HCT116 (cell line): Measurements from ENCODE around the gene PTTG1IP. TPM values are rescaled to one million over a fixed set of nuclear protein-coding genes. Genes with fewer than 3 reads are reported as not detected.

Experiments used
- ATAC-seq: fragments of 200-7000 bp; cut with Tn5 transposase; 2 replicates; pipeline ENCODE4 v1.9.1; 2020; ENCODE audit warnings: mild to moderate bottlenecking, moderate library complexity
- BruUV-seq: library from RNA; stranded (reverse); fragments of 400-500 nt; replicated peaks from 2 replicates; lab custom pipeline; 2021; lab: Mats Ljungman, UMichigan
- CTCF ChIA-PET: fragments of 300-600 bp; sonication (Branson Sonifier 250); formaldehyde crosslinking; loops from one replicate; lab custom pipeline; 2021; ENCODE audit warnings: antibody characterized with exemption; lab: Charles Lee
- POLR2A ChIA-PET: fragments of 300-600, 350-600 bp; sonication (Branson Sonifier 250); formaldehyde crosslinking; loops from one replicate; lab custom pipeline; 2021; ENCODE audit warnings: antibody characterized with exemption; lab: Charles Lee
- RAD21 ChIA-PET, 2 experiments: fragments of 300-600 bp; sonication (Branson Sonifier 250); formaldehyde crosslinking; loops; one replicate each; lab custom pipeline; 2023; ENCODE audit warnings: low total read pairs in 2 of 2; ENCODE audit not compliant: uncharacterized antibody in 2 of 2, unreplicated experiment in 2 of 2, low non-redundant PET in 1 of 2; lab: Charles Lee
- DNase-seq: peaks from one replicate; pipeline ENCODE4 v3.0.0-alpha.2; 2010; ENCODE audit warnings: low read depth, low spot score
- H2AFZ ChIP-seq: fragments of 200-600 bp; shearing (Covaris generic), sonication (generic); 2 replicates; pipeline ENCODE4 v1.6.1; 2017; ENCODE audit warnings: low read depth, mixed run types, mixed read lengths, antibody characterized with exemption, low read length; ENCODE audit not compliant: poor library complexity, severe bottlenecking
- H3K27ac ChIP-seq: 2 replicates; pipeline ENCODE4 v1.5.1; 2012; ENCODE audit warnings: low read depth, low read length
- H3K27me3 ChIP-seq: fragments of 200-600 bp; sonication (generic); 2 replicates; pipeline ENCODE4 v1.6.1; 2016; ENCODE audit warnings: mixed run types, low read length, mixed read lengths; ENCODE audit not compliant: insufficient read depth
- H3K36me3 ChIP-seq, 2 experiments: fragments of 200-500 bp in 1 of 2; fragments of 200-600 bp in 1 of 2; sonication (Bioruptor generic) in 1 of 2; sonication (generic) in 1 of 2; 2 replicates each; pipeline versions ENCODE4 v1.5.1 to v1.6.1; 2014 to 2016; ENCODE audit warnings: low read length in 2 of 2, inconsistent platforms in 1 of 2, mixed read lengths in 1 of 2, mixed run types in 1 of 2; ENCODE audit not compliant: insufficient read depth in 2 of 2, control insufficient read depth in 1 of 2
- H3K4me1 ChIP-seq, 2 experiments: fragments of 200-600 bp in 1 of 2; sonication (generic) in 1 of 2; 2 replicates each; pipeline versions ENCODE4 v1.5.1 to v1.6.1; 2012 to 2017; ENCODE audit warnings: low read length in 2 of 2, inconsistent platforms in 1 of 2, mild to moderate bottlenecking in 1 of 2, mixed read lengths in 1 of 2, mixed run types in 1 of 2, moderate library complexity in 1 of 2; ENCODE audit not compliant: insufficient read depth in 2 of 2, control insufficient read depth in 1 of 2
- H3K4me2 ChIP-seq: fragments of 200-600 bp; sonication (generic); 2 replicates; pipeline ENCODE4 v1.6.1; 2017; ENCODE audit warnings: mixed run types, low read length, mixed read lengths
- H3K4me3 ChIP-seq, 2 experiments: fragments of 200-600 bp in 1 of 2; sonication (generic) in 1 of 2; replicated peaks in 1 of 2; 2 replicates each; pipeline ENCODE4 v1.5.1; 2011 to 2016; ENCODE audit warnings: low read length in 2 of 2, control low read depth in 1 of 2, low read depth in 1 of 2, mild to moderate bottlenecking in 1 of 2, mixed read lengths in 1 of 2, mixed run types in 1 of 2
- H3K79me2 ChIP-seq: fragments of 200-600 bp; sonication (generic); 2 replicates; pipeline ENCODE4 v1.6.1; 2017; ENCODE audit warnings: mild to moderate bottlenecking, mixed run types, low read length, moderate library complexity, mixed read lengths; ENCODE audit not compliant: insufficient read depth
- H3K9ac ChIP-seq: fragments of 200-600 bp; sonication (generic); 2 replicates; pipeline ENCODE4 v1.6.1; 2016; ENCODE audit warnings: low read length, mixed read lengths
- H3K9me2 ChIP-seq: fragments of 200-600 bp; sonication (generic), shearing (Covaris generic); 2 replicates; pipeline ENCODE4 v1.6.1; 2017; ENCODE audit warnings: mixed run types, mild to moderate bottlenecking, moderate library complexity; ENCODE audit not compliant: insufficient read depth
- H3K9me3 ChIP-seq, 2 experiments: fragments of 200-500 bp in 1 of 2; fragments of 200-600 bp in 1 of 2; sonication (Bioruptor generic) in 1 of 2; sonication (generic) in 1 of 2; 2 replicates each; pipeline ENCODE4 v1.6.1; 2014 to 2017; ENCODE audit warnings: low read length in 2 of 2, mixed read lengths in 2 of 2, inconsistent platforms in 1 of 2, low read depth in 1 of 2, mild to moderate bottlenecking in 1 of 2, mixed run types in 1 of 2, moderate library complexity in 1 of 2; ENCODE audit not compliant: control insufficient read depth in 1 of 2, insufficient read depth in 1 of 2
- H4K20me1 ChIP-seq: fragments of 200-600 bp; sonication (generic), shearing (Covaris generic); 2 replicates; pipeline ENCODE4 v1.6.1; 2017; ENCODE audit warnings: mixed run types, mild to moderate bottlenecking, moderate library complexity; ENCODE audit not compliant: insufficient read depth
- CBX3 ChIP-seq: IDR thresholded peaks from 2 replicates; pipeline ENCODE4 v1.6.1; 2012; ENCODE audit warnings: low read depth
- CEBPB ChIP-seq: IDR thresholded peaks from 2 replicates; pipeline ENCODE4 v1.6.1; 2012; ENCODE audit warnings: low read depth
- EZH2 ChIP-seq: fragments of 200-600 bp; sonication (generic); IDR thresholded peaks from 2 replicates; pipeline ENCODE4 v1.6.1; 2017; ENCODE audit warnings: antibody characterized with exemption, mixed run types
- POLR2AphosphoS5 ChIP-seq: IDR thresholded peaks from 2 replicates; pipeline ENCODE4 v1.6.1; 2011; ENCODE audit warnings: mild to moderate bottlenecking, low read depth, low read length, moderate library complexity
- YY1 ChIP-seq: IDR thresholded peaks from 2 replicates; pipeline ENCODE4 v1.6.1; 2011; ENCODE audit warnings: low read length, low read depth, moderate library complexity, mild to moderate bottlenecking; ENCODE audit not compliant: insufficient replicate concordance; ENCODE audit errors: extremely low read depth
- ZFX ChIP-seq: fragments of 450-650 bp; IDR thresholded peaks from 2 replicates; pipeline ENCODE4 v1.6.1; 2017
- intact Hi-C: fragments of 100-400 bp; cut with micrococcal nuclease; formaldehyde crosslinking; loops from 2 replicates; pipeline ENCODE4 v1.10.0; 2022
- total RNA-seq: library from RNA; stranded (reverse); gene quantifications from one replicate; pipeline ENCODE4 v1.2.1, GENCODE V29; 2021; ENCODE audit not compliant: unreplicated experiment
- TF ChIP-seq, protein P1 (sequence below): IDR thresholded peaks from 2 replicates; pipeline ENCODE4 v1.6.1; 2011; ENCODE audit warnings: mild to moderate bottlenecking, low read length, moderate library complexity; ENCODE audit not compliant: insufficient replicate concordance; ENCODE audit errors: extremely low read depth
- TF ChIP-seq, protein P2 (sequence below): IDR thresholded peaks from 2 replicates; pipeline ENCODE4 v1.6.1; 2012; ENCODE audit warnings: low read depth

PTTG1IP gene
- total RNA-seq, 1 experiment from 2014 or later: 83.4 TPM

DNA sequence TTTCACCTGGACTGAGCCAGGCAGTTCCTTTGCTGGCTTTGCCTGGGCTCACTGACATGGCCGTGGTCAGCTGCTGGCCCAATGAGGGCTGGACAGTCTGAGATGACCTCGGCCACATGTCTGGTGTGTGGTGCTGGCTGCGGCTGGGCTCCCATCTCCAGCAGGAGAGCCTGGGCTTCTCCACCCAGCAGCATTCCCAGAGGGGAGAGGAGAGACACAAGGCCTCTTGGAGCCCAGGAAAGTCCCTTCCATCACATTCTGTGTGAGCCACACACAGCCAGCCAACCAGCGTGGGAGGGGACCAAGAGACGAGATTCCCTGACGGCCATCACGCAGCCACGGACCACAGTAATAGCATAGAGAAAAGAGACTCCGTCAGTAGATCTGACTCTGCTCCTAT, 34.5 kb downstream of the PTTG1IP start (continued):
- TF ChIP-seq, protein P1, sequence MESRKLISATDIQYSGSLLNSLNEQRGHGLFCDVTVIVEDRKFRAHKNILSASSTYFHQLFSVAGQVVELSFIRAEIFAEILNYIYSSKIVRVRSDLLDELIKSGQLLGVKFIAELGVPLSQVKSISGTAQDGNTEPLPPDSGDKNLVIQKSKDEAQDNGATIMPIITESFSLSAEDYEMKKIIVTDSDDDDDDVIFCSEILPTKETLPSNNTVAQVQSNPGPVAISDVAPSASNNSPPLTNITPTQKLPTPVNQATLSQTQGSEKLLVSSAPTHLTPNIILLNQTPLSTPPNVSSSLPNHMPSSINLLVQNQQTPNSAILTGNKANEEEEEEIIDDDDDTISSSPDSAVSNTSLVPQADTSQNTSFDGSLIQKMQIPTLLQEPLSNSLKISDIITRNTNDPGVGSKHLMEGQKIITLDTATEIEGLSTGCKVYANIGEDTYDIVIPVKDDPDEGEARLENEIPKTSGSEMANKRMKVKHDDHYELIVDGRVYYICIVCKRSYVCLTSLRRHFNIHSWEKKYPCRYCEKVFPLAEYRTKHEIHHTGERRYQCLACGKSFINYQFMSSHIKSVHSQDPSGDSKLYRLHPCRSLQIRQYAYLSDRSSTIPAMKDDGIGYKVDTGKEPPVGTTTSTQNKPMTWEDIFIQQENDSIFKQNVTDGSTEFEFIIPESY: no peak

DNA sequence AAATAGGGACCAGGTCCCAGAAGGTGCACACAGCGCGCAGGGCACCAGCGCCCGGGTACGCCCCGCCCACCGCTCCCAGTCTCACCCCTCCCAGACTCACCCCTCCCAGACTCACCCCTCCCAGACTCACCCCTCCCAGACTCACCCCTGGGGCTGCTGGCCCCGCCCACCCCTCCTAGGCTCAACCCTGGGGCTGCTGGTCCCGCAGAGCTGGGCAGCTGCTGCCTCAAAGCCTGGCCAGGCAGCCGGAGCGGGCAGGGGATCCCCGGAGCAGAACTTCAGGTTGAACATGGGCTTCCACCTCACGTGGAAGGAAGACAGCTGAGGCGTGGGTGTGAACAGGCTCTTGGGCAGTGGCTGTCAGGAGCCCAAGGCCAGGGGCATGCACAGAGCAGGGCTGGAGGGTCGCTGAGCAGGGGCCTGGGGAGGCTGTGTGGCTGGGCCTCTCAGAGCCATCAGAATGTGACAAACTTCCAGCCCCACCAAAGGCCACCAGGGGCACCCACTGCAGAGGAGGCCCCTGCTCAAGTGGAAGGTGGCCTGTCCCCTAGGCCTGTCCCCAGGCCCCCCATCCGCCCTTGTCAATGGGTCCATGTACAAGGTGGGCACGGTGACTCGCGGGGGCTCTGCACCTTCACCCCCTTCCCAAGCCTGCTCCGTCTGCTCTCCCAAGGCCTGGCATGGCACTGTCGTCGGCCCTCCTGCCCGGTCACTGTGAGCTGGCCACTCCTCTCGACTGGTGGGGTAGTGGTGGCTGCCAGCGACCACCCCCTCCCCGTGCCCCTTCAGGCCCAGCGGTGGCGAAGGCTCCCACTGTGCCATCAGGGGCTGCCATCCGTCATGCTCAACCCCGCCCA, 35.2 kb downstream of the PTTG1IP start:
- H3K4me2 ChIP-seq: no peak overlapping the region
- H3K4me1 ChIP-seq: peaks cover 2 to 10% of the 10 kb centered on the region in 2 experiments; a peak in 1 of 4 replicates
- H3K36me3 ChIP-seq: no peaks in the 10 kb centered on the region
- H2AFZ ChIP-seq: no peak overlapping the region
- intact Hi-C loops: no loop called here
- H3K9ac ChIP-seq: no peak overlapping the region
- H3K27me3 ChIP-seq: no peaks in the 10 kb centered on the region
- DNase-seq: no peak
- POLR2A ChIA-PET: no interaction called here
- H4K20me1 ChIP-seq: no peaks in the 10 kb centered on the region
- no peak for TF ChIP-seq POLR2AphosphoS5
- no peaks in the 10 kb centered on the region for H3K79me2 ChIP-seq
- no peaks in the 10 kb centered on the region for H3K9me3 ChIP-seq
- ATAC-seq: peak; percentile 41; the same call in 1 of the 2 replicates
- no peaks in the 10 kb centered on the region for H3K9me2 ChIP-seq
- RAD21 ChIA-PET: no interaction called here
- H3K4me3 ChIP-seq: no peak overlapping the region
- BruUV-seq: no TSS peak
- CTCF ChIA-PET: no interaction called here
- H3K27ac ChIP-seq: no peak overlapping the region

DNA sequence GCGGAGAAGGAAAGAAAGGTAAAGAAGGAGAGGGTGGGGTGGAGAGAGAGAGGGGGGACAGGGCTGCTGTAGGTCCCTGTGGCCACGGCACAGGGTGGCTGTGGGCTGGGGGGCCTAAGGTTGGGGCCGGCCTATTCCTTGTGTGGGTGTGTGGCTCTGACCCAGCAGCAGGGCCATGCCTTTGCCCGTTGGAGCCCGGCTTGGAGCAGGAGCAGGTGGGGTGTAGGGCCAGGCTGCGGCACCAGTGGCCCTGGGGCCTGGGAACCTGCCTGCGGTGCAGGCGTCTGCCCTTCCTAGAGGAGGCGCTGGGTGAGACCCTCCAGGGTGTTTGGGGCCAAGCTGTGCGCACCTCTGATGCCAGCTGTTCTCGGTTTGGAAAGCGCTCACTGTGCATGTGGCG, 36.0 kb downstream of the PTTG1IP start:
- H3K36me3 ChIP-seq: no peaks in the 10 kb centered on the region
- H4K20me1 ChIP-seq: no peaks in the 10 kb centered on the region
- no peak overlapping the region for H3K4me3 ChIP-seq
- no peak overlapping the region for H3K27ac ChIP-seq
- no peaks in the 10 kb centered on the region for H3K9me2 ChIP-seq
- no peak for DNase-seq
- H3K79me2 ChIP-seq: no peaks in the 10 kb centered on the region
- ATAC-seq: peak; percentile 47; the same call in 1 of the 2 replicates
- H2AFZ ChIP-seq: no peak overlapping the region
- H3K9ac ChIP-seq: no peak overlapping the region
- ChIA-PET CTCF (no interaction called here), RAD21 (no interaction called here), POLR2A (no interaction called here)
- intact Hi-C loops: no loop called here
- no peak overlapping the region for H3K4me2 ChIP-seq
- no TSS peak for BruUV-seq
- H3K9me3 ChIP-seq: no peaks in the 10 kb centered on the region
- H3K4me1 ChIP-seq: peaks cover 2 to 10% of the 10 kb centered on the region in 2 experiments; a peak in 1 of 4 replicates
- no peaks in the 10 kb centered on the region for H3K27me3 ChIP-seq
- TF ChIP-seq ZFX (no peak), EZH2 (no peak), CBX3 (no peak), CEBPB (no peak), YY1 (no peak)
- TF ChIP-seq, protein P2, sequence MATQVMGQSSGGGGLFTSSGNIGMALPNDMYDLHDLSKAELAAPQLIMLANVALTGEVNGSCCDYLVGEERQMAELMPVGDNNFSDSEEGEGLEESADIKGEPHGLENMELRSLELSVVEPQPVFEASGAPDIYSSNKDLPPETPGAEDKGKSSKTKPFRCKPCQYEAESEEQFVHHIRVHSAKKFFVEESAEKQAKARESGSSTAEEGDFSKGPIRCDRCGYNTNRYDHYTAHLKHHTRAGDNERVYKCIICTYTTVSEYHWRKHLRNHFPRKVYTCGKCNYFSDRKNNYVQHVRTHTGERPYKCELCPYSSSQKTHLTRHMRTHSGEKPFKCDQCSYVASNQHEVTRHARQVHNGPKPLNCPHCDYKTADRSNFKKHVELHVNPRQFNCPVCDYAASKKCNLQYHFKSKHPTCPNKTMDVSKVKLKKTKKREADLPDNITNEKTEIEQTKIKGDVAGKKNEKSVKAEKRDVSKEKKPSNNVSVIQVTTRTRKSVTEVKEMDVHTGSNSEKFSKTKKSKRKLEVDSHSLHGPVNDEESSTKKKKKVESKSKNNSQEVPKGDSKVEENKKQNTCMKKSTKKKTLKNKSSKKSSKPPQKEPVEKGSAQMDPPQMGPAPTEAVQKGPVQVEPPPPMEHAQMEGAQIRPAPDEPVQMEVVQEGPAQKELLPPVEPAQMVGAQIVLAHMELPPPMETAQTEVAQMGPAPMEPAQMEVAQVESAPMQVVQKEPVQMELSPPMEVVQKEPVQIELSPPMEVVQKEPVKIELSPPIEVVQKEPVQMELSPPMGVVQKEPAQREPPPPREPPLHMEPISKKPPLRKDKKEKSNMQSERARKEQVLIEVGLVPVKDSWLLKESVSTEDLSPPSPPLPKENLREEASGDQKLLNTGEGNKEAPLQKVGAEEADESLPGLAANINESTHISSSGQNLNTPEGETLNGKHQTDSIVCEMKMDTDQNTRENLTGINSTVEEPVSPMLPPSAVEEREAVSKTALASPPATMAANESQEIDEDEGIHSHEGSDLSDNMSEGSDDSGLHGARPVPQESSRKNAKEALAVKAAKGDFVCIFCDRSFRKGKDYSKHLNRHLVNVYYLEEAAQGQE: no peak
- TF ChIP-seq, protein P1: no peak
